Measurements from ENCODE around the gene SALL3.

The SALL3 gene

DNA sequence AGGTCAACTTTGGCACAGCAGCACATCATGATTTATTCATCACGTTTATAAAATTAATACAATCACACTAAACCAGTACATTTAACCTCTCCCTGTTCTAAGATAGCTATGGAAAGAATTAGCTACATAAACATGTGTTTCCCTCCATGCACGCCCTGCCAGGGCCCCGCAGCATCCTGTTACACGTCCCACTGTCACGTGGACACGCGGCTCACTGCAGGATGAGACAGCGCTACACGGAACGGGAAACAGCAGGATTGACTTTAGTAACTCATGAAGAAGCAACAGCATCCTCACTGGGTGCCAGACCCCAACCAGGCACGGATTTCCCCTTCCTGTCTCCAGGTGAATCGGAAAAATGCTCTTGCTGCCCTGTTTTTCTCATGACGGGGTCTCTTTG is 30.9 kb upstream of the SALL3 start:
- CTCF ChIA-PET = no interaction called here
- POLR2A ChIA-PET = no interaction called here
- no peak for DNase-seq (ENCODE audit: extremely low spot score)
- TF ChIP-seq, protein P1, sequence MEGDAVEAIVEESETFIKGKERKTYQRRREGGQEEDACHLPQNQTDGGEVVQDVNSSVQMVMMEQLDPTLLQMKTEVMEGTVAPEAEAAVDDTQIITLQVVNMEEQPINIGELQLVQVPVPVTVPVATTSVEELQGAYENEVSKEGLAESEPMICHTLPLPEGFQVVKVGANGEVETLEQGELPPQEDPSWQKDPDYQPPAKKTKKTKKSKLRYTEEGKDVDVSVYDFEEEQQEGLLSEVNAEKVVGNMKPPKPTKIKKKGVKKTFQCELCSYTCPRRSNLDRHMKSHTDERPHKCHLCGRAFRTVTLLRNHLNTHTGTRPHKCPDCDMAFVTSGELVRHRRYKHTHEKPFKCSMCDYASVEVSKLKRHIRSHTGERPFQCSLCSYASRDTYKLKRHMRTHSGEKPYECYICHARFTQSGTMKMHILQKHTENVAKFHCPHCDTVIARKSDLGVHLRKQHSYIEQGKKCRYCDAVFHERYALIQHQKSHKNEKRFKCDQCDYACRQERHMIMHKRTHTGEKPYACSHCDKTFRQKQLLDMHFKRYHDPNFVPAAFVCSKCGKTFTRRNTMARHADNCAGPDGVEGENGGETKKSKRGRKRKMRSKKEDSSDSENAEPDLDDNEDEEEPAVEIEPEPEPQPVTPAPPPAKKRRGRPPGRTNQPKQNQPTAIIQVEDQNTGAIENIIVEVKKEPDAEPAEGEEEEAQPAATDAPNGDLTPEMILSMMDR (IDR thresholded peaks at IDR 0.05; ENCODE audit: control extremely low read depth, extremely low read depth, low read depth, missing control alignments) = no peak

DNA sequence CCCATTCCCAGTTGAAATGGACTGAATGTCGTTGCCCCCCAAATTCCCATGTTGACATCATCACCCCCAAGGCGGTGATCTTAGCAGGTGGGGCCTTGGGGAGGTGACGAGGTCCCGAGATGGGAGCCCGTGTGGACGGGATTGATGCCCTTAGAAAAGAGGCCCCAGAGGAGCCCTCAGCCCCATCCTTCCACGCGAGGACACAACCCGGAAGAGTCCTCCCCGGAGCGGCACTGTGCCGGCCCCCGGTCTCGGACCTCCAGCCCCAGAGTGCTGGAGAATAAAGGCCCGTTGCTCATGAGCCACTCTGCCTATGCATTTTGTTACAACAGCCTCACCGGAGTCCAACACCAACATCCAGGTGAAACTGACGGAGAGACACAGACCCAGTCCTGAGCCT is 30.4 kb upstream of the SALL3 start:
- TF ChIP-seq, protein P1 (IDR thresholded peaks at IDR 0.05; ENCODE audit: control extremely low read depth, extremely low read depth, low read depth, missing control alignments) = no peak
- POLR2A ChIA-PET = no interaction called here
- CTCF ChIA-PET = no interaction called here
- DNase-seq (ENCODE audit: extremely low spot score) = no peak

DNA sequence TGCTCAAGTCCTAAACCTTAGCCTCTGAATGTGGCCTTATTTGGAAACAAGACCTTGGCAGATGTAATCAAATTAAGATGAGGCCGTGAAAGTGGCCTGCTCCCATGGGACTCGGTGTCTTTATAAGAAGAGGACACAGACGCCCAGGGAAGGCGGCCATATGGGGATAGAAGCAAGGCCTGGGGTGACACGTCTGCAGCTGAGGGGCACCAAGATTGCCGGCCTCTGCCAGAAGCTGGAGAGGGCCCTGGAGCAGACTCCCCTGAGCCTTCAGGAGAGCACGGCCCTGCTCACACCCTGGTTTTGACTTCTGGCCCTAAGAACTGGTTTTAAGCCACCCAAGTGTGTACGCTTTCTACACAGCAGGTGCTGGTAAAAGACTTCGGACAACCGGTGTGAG is 29.2 kb upstream of the SALL3 start:
- CTCF ChIA-PET = no interaction called here
- TF ChIP-seq, protein P1 (IDR thresholded peaks at IDR 0.05; ENCODE audit: control extremely low read depth, extremely low read depth, low read depth, missing control alignments) = no peak
- POLR2A ChIA-PET = no interaction called here
- DNase-seq (ENCODE audit: extremely low spot score) = no peak

DNA sequence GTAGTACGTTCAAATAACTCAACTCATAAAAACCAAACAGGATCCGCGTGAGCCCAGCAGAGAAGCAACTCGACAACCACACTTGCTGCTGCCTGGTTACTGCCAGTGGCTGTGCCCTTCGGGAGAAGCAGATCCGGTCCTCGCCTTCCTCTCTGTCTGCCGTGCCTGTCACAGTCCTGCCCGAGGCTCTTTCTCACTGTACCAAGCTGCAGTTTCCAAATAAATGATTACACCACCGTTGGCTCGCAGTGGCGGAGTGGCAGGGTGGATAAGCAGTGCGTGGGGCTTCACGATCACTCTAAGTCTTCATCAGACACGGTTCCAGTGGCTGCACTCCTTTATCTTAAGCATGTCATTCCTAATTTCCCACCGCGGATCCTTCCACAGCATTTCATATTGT is 26.1 kb upstream of the SALL3 start:
- CTCF ChIA-PET = no interaction called here
- POLR2A ChIA-PET = no interaction called here
- TF ChIP-seq, protein P1 (IDR thresholded peaks at IDR 0.05; ENCODE audit: control extremely low read depth, extremely low read depth, low read depth, missing control alignments) = no peak

DNA sequence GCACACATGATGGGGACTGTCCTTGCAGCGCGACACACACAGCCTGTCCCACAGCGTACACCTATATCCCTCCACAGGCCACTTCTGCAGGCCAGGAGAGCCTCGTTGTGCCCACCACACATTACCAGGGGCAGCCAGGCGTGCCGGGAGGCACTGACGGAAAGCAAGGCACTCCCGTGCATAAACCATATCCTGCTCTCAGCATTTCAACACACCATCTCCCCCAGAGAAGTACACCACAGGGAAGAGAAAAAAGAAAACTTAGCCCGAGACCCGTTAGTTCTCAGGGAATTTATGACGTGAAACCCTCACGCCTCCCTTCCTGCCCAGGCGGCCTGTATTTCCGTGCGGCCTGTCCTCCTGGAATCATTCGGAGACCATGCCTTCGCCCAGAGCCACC is 24.6 kb upstream of the SALL3 start:
- ChIA-PET POLR2A (no interaction called here), CTCF (no interaction called here)
- no peak for DNase-seq (ENCODE audit: extremely low spot score)
- TF ChIP-seq, protein P1 (IDR thresholded peaks at IDR 0.05; ENCODE audit: control extremely low read depth, extremely low read depth, low read depth, missing control alignments) = no peak

More for the DNA sequence above, 26.1 kb upstream of the SALL3 start:
- DNase-seq (ENCODE audit: extremely low spot score) = no peak

DNA sequence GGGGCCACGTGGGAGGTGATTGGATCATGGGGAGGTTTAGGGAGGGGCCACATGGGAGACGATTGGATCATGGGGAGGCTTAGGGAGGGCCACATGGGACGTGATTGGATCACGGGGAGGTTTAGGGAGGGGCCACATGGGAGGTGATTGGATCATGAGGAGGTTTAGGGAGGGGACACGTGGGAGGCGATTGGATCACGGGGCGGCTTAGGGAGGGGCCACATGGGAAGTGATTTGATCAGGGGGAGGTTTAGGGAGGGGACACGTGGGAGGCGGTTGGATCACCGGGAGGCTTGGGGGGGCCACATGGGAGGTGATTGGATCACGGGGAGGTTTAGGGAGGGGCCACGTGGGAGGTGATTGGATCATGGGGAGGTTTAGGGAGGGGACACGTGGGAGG is 22.5 kb upstream of the SALL3 start:
- CTCF ChIA-PET = no interaction called here
- DNase-seq (ENCODE audit: extremely low spot score) = no peak
- TF ChIP-seq, protein P1 (IDR thresholded peaks at IDR 0.05; ENCODE audit: control extremely low read depth, extremely low read depth, low read depth, missing control alignments) = no peak
- POLR2A ChIA-PET = no interaction called here

DNA sequence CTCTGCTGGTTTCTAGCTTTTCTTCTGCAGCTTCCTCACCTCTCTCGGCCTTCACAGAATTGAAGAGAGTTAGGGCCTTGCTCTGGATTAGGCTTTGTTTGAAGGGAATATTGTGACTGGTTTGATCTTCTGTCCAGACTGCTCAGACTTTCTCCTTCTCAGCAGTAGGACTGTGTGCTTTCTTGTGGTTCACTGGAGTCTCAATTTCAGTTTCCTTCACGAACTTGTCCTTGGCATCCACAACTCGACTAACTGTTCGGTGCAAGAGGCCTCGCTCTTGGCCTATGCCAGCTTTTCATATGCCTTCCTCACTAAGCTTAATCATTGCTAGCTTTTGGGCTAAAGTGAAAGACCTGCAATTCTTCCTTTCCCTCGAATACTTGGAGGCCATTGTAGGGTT is 18.9 kb upstream of the SALL3 start:
- ChIA-PET POLR2A (no interaction called here), CTCF (no interaction called here)
- no peak for DNase-seq (ENCODE audit: extremely low spot score)
- TF ChIP-seq, protein P1 (IDR thresholded peaks at IDR 0.05; ENCODE audit: control extremely low read depth, extremely low read depth, low read depth, missing control alignments) = no peak
